H9 (cell line): ENCODE measurements around the gene UBE2D1. TPM values are rescaled to one million over a fixed set of nuclear protein-coding genes. Genes with fewer than 3 reads are reported as not detected.

Source experiments
- DNase-seq: peaks from one replicate; pipeline ENCODE4 v3.0.0-alpha.2; 2017
- H2AFZ ChIP-seq: one replicate; pipeline ENCODE4 v1.6.1; 2013; ENCODE audit warnings: mild to moderate bottlenecking, low read length, control low read depth, moderate library complexity
- H2AK5ac ChIP-seq: 2 replicates; pipeline ENCODE4 v1.6.1; 2013; ENCODE audit warnings: low read length, control low read depth, mixed read lengths; ENCODE audit not compliant: insufficient read length
- H2BK120ac ChIP-seq: one replicate; pipeline ENCODE4 v1.6.1; 2013; ENCODE audit warnings: low read depth, mild to moderate bottlenecking, low read length, control low read depth, inconsistent platforms; ENCODE audit not compliant: poor library complexity, severe bottlenecking
- H2BK12ac ChIP-seq: 2 replicates; pipeline ENCODE4 v1.6.1; 2013; ENCODE audit warnings: low read length, control low read depth, mixed read lengths, low read depth; ENCODE audit not compliant: insufficient read length
- H2BK15ac ChIP-seq: 2 replicates; pipeline ENCODE4 v1.6.1; 2013; ENCODE audit warnings: low read depth, low read length, control low read depth
- H2BK20ac ChIP-seq: one replicate; pipeline ENCODE4 v1.6.1; 2013; ENCODE audit warnings: low read depth, mild to moderate bottlenecking, low read length, control low read depth, inconsistent platforms; ENCODE audit not compliant: poor library complexity, severe bottlenecking
- H2BK5ac ChIP-seq: 2 replicates; pipeline ENCODE4 v1.6.1; 2013; ENCODE audit warnings: low read length, control low read depth, mixed read lengths; ENCODE audit not compliant: insufficient read length
- H3K14ac ChIP-seq: 2 replicates; pipeline ENCODE4 v1.6.1; 2013; ENCODE audit warnings: low read length, control low read depth; ENCODE audit not compliant: insufficient read depth
- H3K18ac ChIP-seq: 2 replicates; pipeline ENCODE4 v1.6.1; 2013; ENCODE audit warnings: low read depth, mild to moderate bottlenecking, mixed read lengths, low read length, control low read depth; ENCODE audit not compliant: insufficient read length
- H3K23ac ChIP-seq: 2 replicates; pipeline ENCODE4 v1.6.1; 2013; ENCODE audit warnings: low read length, control low read depth, mixed read lengths, low read depth; ENCODE audit not compliant: insufficient read length
- H3K23me2 ChIP-seq: 2 replicates; pipeline ENCODE4 v1.6.1; 2013; ENCODE audit warnings: low read depth, mild to moderate bottlenecking, mixed read lengths, low read length, control low read depth; ENCODE audit not compliant: insufficient read length, poor library complexity, severe bottlenecking
- H3K27ac ChIP-seq: 2 replicates; pipeline ENCODE4 v1.5.1; 2013; ENCODE audit warnings: low read length, control low read depth, mixed read lengths, low read depth; ENCODE audit not compliant: insufficient read length
- H3K27me3 ChIP-seq: 2 replicates; pipeline ENCODE4 v1.6.1; 2013; ENCODE audit warnings: low read length, control low read depth, inconsistent platforms; ENCODE audit not compliant: insufficient read depth
- H3K4ac ChIP-seq: 2 replicates; pipeline ENCODE4 v1.6.1; 2013; ENCODE audit warnings: low read depth, mild to moderate bottlenecking, control low read depth, inconsistent platforms, low read length, moderate library complexity
- H3K4me1 ChIP-seq: 2 replicates; pipeline ENCODE4 v1.6.1; 2013; ENCODE audit warnings: low read length, control low read depth, inconsistent platforms; ENCODE audit not compliant: insufficient read depth
- H3K4me2 ChIP-seq: 2 replicates; pipeline ENCODE4 v1.6.1; 2013; ENCODE audit warnings: low read length, control low read depth, mixed read lengths; ENCODE audit not compliant: insufficient read length, insufficient read depth
- H3K56ac ChIP-seq: 2 replicates; pipeline ENCODE4 v1.6.1; 2013; ENCODE audit warnings: low read depth, mild to moderate bottlenecking, mixed read lengths, low read length, control low read depth; ENCODE audit not compliant: insufficient read length
- H3K79me1 ChIP-seq: 2 replicates; pipeline ENCODE4 v1.6.1; 2013; ENCODE audit warnings: low read depth, mild to moderate bottlenecking, moderate library complexity, low read length, control low read depth, inconsistent platforms; ENCODE audit not compliant: insufficient read depth, poor library complexity, severe bottlenecking
- H3K79me2 ChIP-seq: 2 replicates; pipeline ENCODE4 v1.6.1; 2013; ENCODE audit warnings: low read length, control low read depth, inconsistent platforms; ENCODE audit not compliant: insufficient read depth
- H3K9ac ChIP-seq: 2 replicates; pipeline ENCODE4 v1.6.1; 2013; ENCODE audit warnings: low read length, control low read depth, mixed read lengths; ENCODE audit not compliant: insufficient read length; ENCODE audit errors: extremely low read depth
- H3K9me3 ChIP-seq: one replicate; pipeline ENCODE4 v1.6.1; 2013; ENCODE audit warnings: low read depth, low read length, inconsistent platforms; ENCODE audit not compliant: control insufficient read depth
- H3T11ph ChIP-seq: one replicate; pipeline ENCODE4 v1.6.1; 2013; ENCODE audit warnings: mild to moderate bottlenecking, low read length, control low read depth, inconsistent platforms
- H4K20me1 ChIP-seq: one replicate; pipeline ENCODE4 v1.6.1; 2013; ENCODE audit not compliant: control insufficient read depth, insufficient read length, insufficient read depth
- H4K5ac ChIP-seq: 2 replicates; pipeline ENCODE4 v1.6.1; 2013; ENCODE audit warnings: low read depth, mild to moderate bottlenecking, mixed read lengths, low read length, control low read depth; ENCODE audit not compliant: insufficient read length
- H4K8ac ChIP-seq: replicated peaks from 2 replicates; pipeline ENCODE4 v1.6.1; 2013; ENCODE audit warnings: low read length, control low read depth, mixed read lengths, low read depth; ENCODE audit not compliant: insufficient read length
- H4K91ac ChIP-seq: 2 replicates; pipeline ENCODE4 v1.6.1; 2013; ENCODE audit warnings: low read depth, mild to moderate bottlenecking, moderate library complexity, mixed read lengths, low read length, control low read depth; ENCODE audit not compliant: insufficient read length
- H3K27ac Mint-ChIP-seq, 3 experiments: 2 replicates in 2 of 3; 3 replicates in 1 of 3; pipeline ENCODE4 v1.8.0; 2020 to 2021; ENCODE audit warnings: mixed read lengths in 3 of 3, mild to moderate bottlenecking in 1 of 3, moderate library complexity in 1 of 3
- H3K27me3 Mint-ChIP-seq: 2 replicates; pipeline ENCODE4 v1.8.0; 2021; ENCODE audit warnings: low read depth, mild to moderate bottlenecking, moderate library complexity, mixed read lengths
- H3K36me3 Mint-ChIP-seq, 3 experiments: 2 replicates in 2 of 3; 3 replicates in 1 of 3; pipeline ENCODE4 v1.8.0; 2020 to 2021; ENCODE audit warnings: low read depth in 3 of 3, mixed read lengths in 3 of 3; ENCODE audit not compliant: insufficient read depth in 1 of 3
- H3K4me1 Mint-ChIP-seq, 2 experiments: 2 replicates each; pipeline ENCODE4 v1.8.0; 2020; ENCODE audit warnings: mixed read lengths in 2 of 2
- H3K4me3 Mint-ChIP-seq, 2 experiments: 2 replicates in 1 of 2; 3 replicates in 1 of 2; pipeline ENCODE4 v1.8.0; 2020 to 2021; ENCODE audit warnings: mild to moderate bottlenecking in 2 of 2, mixed read lengths in 2 of 2, moderate library complexity in 1 of 2
- H3K9me3 Mint-ChIP-seq, 2 experiments: 2 replicates in 1 of 2; 3 replicates in 1 of 2; pipeline ENCODE4 v1.8.0; 2020; ENCODE audit warnings: mild to moderate bottlenecking in 2 of 2, mixed read lengths in 2 of 2, moderate library complexity in 1 of 2
- WGBS: extraction: QIAGEN DNeasy Blood & Tissue Kit; methylation state at CpG from one replicate; pipeline ENCODE4 v1.1.7; 2013; ENCODE audit warnings: missing lambda C conversion rate, low lambda C conversion rate, mixed read lengths; ENCODE audit not compliant: insufficient read length; ENCODE audit errors: extremely low coverage; 5-methylcytosine and 5-hydroxymethylcytosine counted together
- total RNA-seq: library from RNA; stranded (reverse); gene quantifications from 2 replicates; pipeline ENCODE4 v1.2.1, GENCODE V29; 2021
- TF ChIP-seq, protein P1 (sequence below): fragments of 200-600 bp; sonication (generic); conservative IDR thresholded peaks from 3 replicates; pipeline ENCODE4 v1.8.0; 2021; ENCODE audit warnings: antibody characterized with exemption, mild to moderate bottlenecking

Gene UBE2D1
- total RNA-seq, 1 experiment from 2014 or later = 26.8 TPM

DNA sequence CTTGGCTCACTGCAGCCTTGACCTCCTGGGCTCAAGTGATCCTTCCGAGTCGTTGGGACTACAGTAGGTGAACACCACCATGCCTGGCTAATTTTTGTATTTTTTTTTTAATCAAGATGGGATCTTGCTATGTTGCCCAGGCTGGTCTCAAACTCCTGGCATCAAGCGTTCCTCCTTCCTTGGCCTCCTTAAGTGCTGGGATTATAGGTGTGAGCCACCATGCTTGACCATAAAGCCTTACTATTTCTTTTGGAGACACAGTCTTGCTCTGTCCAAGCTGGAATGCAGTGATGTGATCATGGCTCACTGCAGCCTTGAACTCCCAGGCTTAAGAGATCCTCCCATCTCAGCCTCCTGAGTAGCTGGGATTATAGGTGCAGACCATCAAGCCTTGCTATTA, 63.0 kb downstream of the UBE2D1 start:
- no peaks in the 10 kb centered on the region for H3K23me2 ChIP-seq
- no peak overlapping the region for H2BK12ac ChIP-seq
- TF ChIP-seq, protein P1, sequence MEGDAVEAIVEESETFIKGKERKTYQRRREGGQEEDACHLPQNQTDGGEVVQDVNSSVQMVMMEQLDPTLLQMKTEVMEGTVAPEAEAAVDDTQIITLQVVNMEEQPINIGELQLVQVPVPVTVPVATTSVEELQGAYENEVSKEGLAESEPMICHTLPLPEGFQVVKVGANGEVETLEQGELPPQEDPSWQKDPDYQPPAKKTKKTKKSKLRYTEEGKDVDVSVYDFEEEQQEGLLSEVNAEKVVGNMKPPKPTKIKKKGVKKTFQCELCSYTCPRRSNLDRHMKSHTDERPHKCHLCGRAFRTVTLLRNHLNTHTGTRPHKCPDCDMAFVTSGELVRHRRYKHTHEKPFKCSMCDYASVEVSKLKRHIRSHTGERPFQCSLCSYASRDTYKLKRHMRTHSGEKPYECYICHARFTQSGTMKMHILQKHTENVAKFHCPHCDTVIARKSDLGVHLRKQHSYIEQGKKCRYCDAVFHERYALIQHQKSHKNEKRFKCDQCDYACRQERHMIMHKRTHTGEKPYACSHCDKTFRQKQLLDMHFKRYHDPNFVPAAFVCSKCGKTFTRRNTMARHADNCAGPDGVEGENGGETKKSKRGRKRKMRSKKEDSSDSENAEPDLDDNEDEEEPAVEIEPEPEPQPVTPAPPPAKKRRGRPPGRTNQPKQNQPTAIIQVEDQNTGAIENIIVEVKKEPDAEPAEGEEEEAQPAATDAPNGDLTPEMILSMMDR = no peak
- no peak overlapping the region for H3K9ac ChIP-seq
- WGBS = no CpG with 5 or more reads among the region's 3 CpGs
- no peak overlapping the region for H2BK120ac ChIP-seq
- no peak overlapping the region for H2AFZ ChIP-seq
- no peak overlapping the region for H4K8ac ChIP-seq
- no peak overlapping the region for H4K5ac ChIP-seq
- no peak overlapping the region for H2BK20ac ChIP-seq
- H3K18ac ChIP-seq = no peak overlapping the region
- no peak overlapping the region for H3K14ac ChIP-seq
- Mint-ChIP-seq H3K27ac (no peak overlapping the region), H3K36me3 (peaks cover 12 to 46% (median 42%) of the 10 kb centered on the region in 3 experiments; a peak in 6 of 7 replicates), H3K4me1 (peaks cover 3% of the 10 kb centered on the region in 2 experiments), H3K27me3 (no peaks in the 10 kb centered on the region), H3K9me3 (no peaks in the 10 kb centered on the region; a peak in 1 of 5 replicates), H3K4me3 (no peak overlapping the region)
- no peaks in the 10 kb centered on the region for H3K79me2 ChIP-seq
- H2BK5ac ChIP-seq = no peak overlapping the region
- no peak overlapping the region for H3T11ph ChIP-seq
- no peak overlapping the region for H3K4ac ChIP-seq
- no peak for DNase-seq
- no peaks in the 10 kb centered on the region for H3K4me1 ChIP-seq
- no peaks in the 10 kb centered on the region for H3K27me3 ChIP-seq
- H2BK15ac ChIP-seq = no peak overlapping the region
- H3K79me1 ChIP-seq = no peaks in the 10 kb centered on the region
- no peak overlapping the region for H3K4me2 ChIP-seq
- H3K27ac ChIP-seq = no peak overlapping the region
- no peak overlapping the region for H2AK5ac ChIP-seq
- no peak overlapping the region for H3K23ac ChIP-seq
- no peak overlapping the region for H4K91ac ChIP-seq
- H3K9me3 ChIP-seq = no peaks in the 10 kb centered on the region
- H3K56ac ChIP-seq = no peak overlapping the region
- no peaks in the 10 kb centered on the region for H4K20me1 ChIP-seq
